Nephron progenitor cell (in vitro differentiated cells): ENCODE results near the gene RCOR1.
"Not testable (repeated sequence)": the region's sequence is repeated elsewhere in the genome, so short reads cannot be mapped to it uniquely, and the experiment has no call there.

Source experiments
- DNase-seq: peaks from one replicate; pipeline ENCODE4 v3.0.0; 2021
- H3K27ac Mint-ChIP-seq: 2 replicates; pipeline ENCODE4 v1.8.0; 2021; ENCODE audit warnings: mild to moderate bottlenecking, moderate library complexity, mixed read lengths
- H3K27me3 Mint-ChIP-seq: 2 replicates; pipeline ENCODE4 v1.8.0; 2021; ENCODE audit warnings: mild to moderate bottlenecking, low read depth, mixed read lengths; ENCODE audit not compliant: poor library complexity
- H3K36me3 Mint-ChIP-seq: 2 replicates; pipeline ENCODE4 v1.8.0; 2021; ENCODE audit warnings: low read depth, mixed read lengths
- H3K4me1 Mint-ChIP-seq: 2 replicates; pipeline ENCODE4 v1.8.0; 2021; ENCODE audit warnings: mixed read lengths
- H3K4me3 Mint-ChIP-seq: 2 replicates; pipeline ENCODE4 v1.8.0; 2021; ENCODE audit warnings: mild to moderate bottlenecking, moderate library complexity, mixed read lengths
- H3K9me3 Mint-ChIP-seq: 2 replicates; pipeline ENCODE4 v1.8.0; 2021; ENCODE audit warnings: mild to moderate bottlenecking, moderate library complexity, mixed read lengths
- CTCF ChIP-seq: fragments of 200-600 bp; sonication (generic); IDR thresholded peaks from 2 replicates; pipeline ENCODE4 v1.5.0; 2021; ENCODE audit warnings: antibody characterized with exemption

Gene RCOR1

GRCh38 chr14:102606296-102606695, 13.8 kb downstream of the RCOR1 start:
- Mint-ChIP-seq H3K27me3 (no peaks in the 10 kb centered on the region), H3K9me3 (peaks cover 10% of the 10 kb centered on the region), H3K4me1 (peaks cover 25% of the 10 kb centered on the region), H3K27ac (peak overlapping the region; percentile 11), H3K36me3 (peaks cover 44% of the 10 kb centered on the region), H3K4me3 (no peak overlapping the region)
- DNase-seq, result no peak
- TF ChIP-seq CTCF, result no peak

- Mint-ChIP-seq H3K36me3 (peaks cover 46% of the 10 kb centered on the region), H3K4me3 (no peak overlapping the region), H3K27me3 (no peaks in the 10 kb centered on the region), H3K9me3 (peaks cover 16% of the 10 kb centered on the region), H3K27ac (no peak overlapping the region), H3K4me1 (peaks cover 14% of the 10 kb centered on the region)
- no peak for TF ChIP-seq CTCF
- no peak for DNase-seq
Measured at GRCh38 chr14:102608064-102608446, 15.6 kb downstream of the RCOR1 start.

DNA sequence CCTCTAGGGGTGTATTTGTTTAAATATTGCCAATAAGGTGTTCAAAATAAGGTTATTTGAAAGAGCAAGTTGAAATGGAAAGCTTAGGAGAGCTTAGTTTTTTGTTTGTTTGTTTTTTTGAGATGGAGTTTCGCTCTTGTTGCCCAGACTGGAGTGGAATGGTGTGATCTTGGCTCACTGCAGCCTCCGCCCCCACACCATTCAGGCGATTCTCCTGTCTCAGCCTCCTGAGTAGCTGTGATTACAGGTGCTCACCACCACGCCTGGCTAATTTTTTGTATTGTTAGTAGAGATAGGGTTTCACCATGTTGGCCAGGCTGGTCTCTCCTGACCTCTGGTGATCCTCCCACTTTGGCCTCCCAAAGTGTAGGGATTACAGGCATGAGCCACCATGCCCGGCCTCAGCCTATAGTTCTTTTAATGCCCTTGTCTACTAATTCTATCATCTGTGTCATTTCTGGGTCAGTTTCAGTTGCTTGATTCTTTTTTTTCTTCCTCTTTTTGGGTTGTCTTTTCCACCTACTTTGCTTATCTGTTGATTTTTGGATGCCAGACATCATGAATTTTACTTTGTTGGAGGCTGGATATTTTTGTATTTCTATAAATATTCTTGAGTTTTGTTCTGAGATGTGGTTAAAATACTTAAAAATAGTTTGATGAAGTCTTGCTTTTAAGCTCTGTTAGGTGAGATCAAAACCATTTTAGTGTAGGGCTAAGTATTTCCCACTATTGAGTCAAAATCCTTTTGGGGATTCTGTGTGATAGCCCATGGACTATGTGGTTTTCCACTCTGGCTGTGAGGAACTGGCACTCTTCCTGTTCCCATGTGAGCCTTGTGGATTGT, 18.7 kb downstream of the RCOR1 start:
- Mint-ChIP-seq H3K9me3 (peaks cover 16% of the 10 kb centered on the region), H3K4me3 (no peak overlapping the region), H3K27ac (peak overlapping the region; percentile 45)

DNA sequence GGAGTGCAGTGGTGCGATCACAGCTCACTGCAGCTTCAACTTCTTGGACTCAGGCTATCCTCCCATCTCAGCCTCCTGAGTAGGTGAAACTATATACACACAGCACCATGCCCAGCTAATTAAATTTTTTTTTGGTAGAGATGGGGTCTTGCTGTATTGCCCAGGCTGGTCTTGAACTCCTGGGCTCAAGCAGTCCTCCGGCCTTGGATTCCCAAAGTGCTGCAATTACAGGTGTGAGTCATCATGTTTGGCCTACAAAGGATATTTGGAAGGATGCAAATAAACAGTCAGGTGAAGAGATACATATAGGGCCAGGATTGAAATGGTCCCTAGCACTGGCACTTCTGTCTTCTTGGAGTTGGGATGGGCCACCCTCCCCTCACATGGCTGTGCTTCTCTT, 23.9 kb downstream of the RCOR1 start:
- Mint-ChIP-seq H3K9me3 (peaks cover 9% of the 10 kb centered on the region), H3K27ac (no peak overlapping the region), H3K36me3 (peaks cover 54% of the 10 kb centered on the region), H3K4me1 (peaks cover 6% of the 10 kb centered on the region), H3K4me3 (no peak overlapping the region), H3K27me3 (peaks cover 3% of the 10 kb centered on the region)
- no peak for DNase-seq
- TF ChIP-seq CTCF, result no peak

More for the DNA sequence above, 18.7 kb downstream of the RCOR1 start:
- no peak for DNase-seq
- no peak for TF ChIP-seq CTCF
- Mint-ChIP-seq H3K36me3 (peaks cover 51% of the 10 kb centered on the region), H3K4me1 (no peaks in the 10 kb centered on the region), H3K27me3 (peaks cover 3% of the 10 kb centered on the region)

- H3K4me1 Mint-ChIP-seq, result peaks cover 11% of the 10 kb centered on the region
- H3K36me3 Mint-ChIP-seq, result peaks cover 49% of the 10 kb centered on the region
- no peak overlapping the region for H3K4me3 Mint-ChIP-seq
- H3K9me3 Mint-ChIP-seq, result peaks cover 7% of the 10 kb centered on the region
- H3K27me3 Mint-ChIP-seq, result peaks cover 3% of the 10 kb centered on the region
- DNase-seq, result no peak
- no peak overlapping the region for H3K27ac Mint-ChIP-seq
- TF ChIP-seq CTCF, result no peak
Measured at GRCh38 chr14:102616799-102617198, 24.4 kb downstream of the RCOR1 start.

DNA sequence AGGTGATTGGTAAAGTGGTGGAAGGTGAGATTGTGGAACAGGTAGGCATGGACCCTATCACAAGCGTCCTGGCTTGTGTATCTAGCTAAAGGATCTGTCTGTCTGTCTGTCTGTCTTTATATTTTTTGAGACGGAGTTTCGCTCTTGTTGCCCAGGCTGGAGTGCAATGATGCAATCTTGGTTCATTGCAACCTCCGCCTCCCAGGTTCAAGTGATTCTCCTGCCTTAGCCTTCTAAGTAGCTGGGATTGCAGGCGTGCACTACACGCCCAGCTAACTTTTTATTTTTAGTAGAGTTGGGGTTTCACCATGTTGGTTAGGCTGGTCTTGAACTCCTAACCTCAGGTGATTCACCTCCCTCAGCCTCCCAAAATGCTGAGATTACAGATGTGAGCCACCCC, 26.6 kb downstream of the RCOR1 start:
- not testable (repeated sequence) for H3K9me3 Mint-ChIP-seq, H3K27me3 Mint-ChIP-seq, DNase-seq, H3K4me3 Mint-ChIP-seq
- Mint-ChIP-seq H3K36me3 (peaks cover 38% of the 10 kb centered on the region), H3K4me1 (peaks cover 22% of the 10 kb centered on the region), H3K27ac (peak overlapping the region; percentile 4)
